ENCODE data around the gene SNX3.

Gene SNX3

DNA sequence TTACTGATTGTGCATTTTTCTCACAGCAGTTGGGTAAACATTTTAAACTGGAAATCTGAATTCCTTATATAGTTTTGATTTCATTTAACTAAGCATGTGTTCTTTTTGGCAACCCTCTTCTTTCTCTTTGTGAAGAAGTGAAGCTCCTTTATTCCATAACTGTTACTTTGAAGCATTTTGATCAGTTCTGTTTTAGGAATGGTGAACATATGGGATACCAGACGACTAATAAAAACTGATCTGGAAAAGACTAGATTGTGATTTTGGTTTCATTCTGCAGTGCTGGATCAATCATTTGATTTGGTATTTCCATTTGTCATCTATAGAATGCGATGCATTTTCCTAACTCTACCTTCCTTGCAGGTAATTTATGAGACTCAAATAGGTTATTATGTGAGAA lies 43.8 kb upstream of the SNX3 start:
- ChIA-PET POLR2A (interaction anchor here (1.8 kb wide), 1 partner anchor 10 kb away, joined by 4 read pairs; the partner anchor contains the start of gene AFG1L), CTCF (interaction anchor here (0.7 kb wide), 1 partner anchor 69 kb away, joined by 3 read pairs; no protein-coding TSS in a partner anchor)
- no peak for TF ChIP-seq ZNF747 (tag by site-specific recombination; IDR thresholded peaks at IDR 0.05)
- TF ChIP-seq ZNF785 (tag by site-specific recombination; IDR thresholded peaks at IDR 0.05) = no peak
- TF ChIP-seq ZFHX2 (tag by site-specific recombination; conservative IDR thresholded peaks at IDR 0.05) = no peak
- TF ChIP-seq ZEB2 (tag by site-specific recombination; IDR thresholded peaks at IDR 0.05) = no peak
- TF ChIP-seq, protein P1, sequence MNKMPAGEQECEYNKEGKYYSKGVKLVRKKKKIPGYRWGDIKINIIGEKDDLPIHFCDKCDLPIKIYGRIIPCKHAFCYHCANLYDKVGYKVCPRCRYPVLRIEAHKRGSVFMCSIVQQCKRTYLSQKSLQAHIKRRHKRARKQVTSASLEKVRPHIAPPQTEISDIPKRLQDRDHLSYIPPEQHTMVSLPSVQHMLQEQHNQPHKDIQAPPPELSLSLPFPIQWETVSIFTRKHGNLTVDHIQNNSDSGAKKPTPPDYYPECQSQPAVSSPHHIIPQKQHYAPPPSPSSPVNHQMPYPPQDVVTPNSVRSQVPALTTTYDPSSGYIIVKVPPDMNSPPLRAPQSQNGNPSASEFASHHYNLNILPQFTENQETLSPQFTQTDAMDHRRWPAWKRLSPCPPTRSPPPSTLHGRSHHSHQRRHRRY (tag by site-specific recombination; IDR thresholded peaks at IDR 0.05) = no peak
- Histone ChIP-seq H3K4me1 (ENCODE audit: control insufficient read depth, insufficient read depth, low read length) (no peaks in the 10 kb centered on the region), H3K27ac (ENCODE audit: extremely low read depth, low read depth, low read length) (no peak overlapping the region), H3K36me3 (ENCODE audit: control insufficient read depth in 2 of 2, insufficient read depth in 1 of 2, low read length in 2 of 2) (no peaks in the 10 kb centered on the region; a peak in 1 of 3 replicates), H3K4me3 (ENCODE audit: low read depth, low read length) (no peak overlapping the region), H3K9me3 (ENCODE audit: control insufficient read depth, insufficient read depth, low read depth, low read length) (no peaks in the 10 kb centered on the region)

DNA sequence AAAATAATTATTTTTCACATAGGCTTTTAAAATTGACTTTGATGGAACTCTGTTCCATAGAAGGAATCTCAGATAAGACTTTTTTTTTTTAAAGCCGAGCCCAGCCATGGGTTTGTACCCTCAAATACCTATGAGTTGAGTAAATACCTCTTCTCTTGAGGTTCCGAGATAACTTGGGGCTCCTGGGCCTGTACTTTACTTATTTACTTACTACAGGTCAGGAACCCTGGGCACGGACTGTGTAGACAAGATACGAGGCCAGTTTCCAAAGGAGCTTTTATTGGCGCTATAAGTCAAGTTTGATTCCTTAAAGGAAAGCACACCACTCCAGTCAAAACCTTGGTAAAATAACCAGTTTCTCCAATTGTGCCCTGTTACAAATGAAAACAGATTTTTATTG lies 41.5 kb upstream of the SNX3 start:
- 0 out of 2 replicates have a peak, but pooled peaks cover 4% of the 10 kb centered on the region for H3K4me1 ChIP-seq (ENCODE audit: control insufficient read depth, insufficient read depth, low read length)
- H3K9me3 ChIP-seq (ENCODE audit: control insufficient read depth, insufficient read depth, low read depth, low read length) = no peaks in the 10 kb centered on the region
- no peaks in the 10 kb centered on the region; a peak in 1 of 3 replicates for H3K36me3 ChIP-seq (ENCODE audit: control insufficient read depth in 2 of 2, insufficient read depth in 1 of 2, low read length in 2 of 2)
- ChIA-PET CTCF (no interaction called here), POLR2A (no interaction called here)
- no peak overlapping the region for H3K27ac ChIP-seq (ENCODE audit: extremely low read depth, low read depth, low read length)
- H3K4me3 ChIP-seq (ENCODE audit: low read depth, low read length) = no peak overlapping the region
- TF ChIP-seq ZNF473 (tag by site-specific recombination; IDR thresholded peaks at IDR 0.05) (no peak), ZNF423 (tag by site-specific recombination; IDR thresholded peaks at IDR 0.05) (no peak), ZFP69B (tag by site-specific recombination; IDR thresholded peaks at IDR 0.05) (no peak), ZNF239 (tag by site-specific recombination; IDR thresholded peaks at IDR 0.05) (no peak), BCL11B (tag by site-specific recombination; IDR thresholded peaks at IDR 0.05; ENCODE audit: low read depth) (no peak), ZNF146 (tag by site-specific recombination; IDR thresholded peaks at IDR 0.05) (no peak), ZNF629 (tag by site-specific recombination; IDR thresholded peaks at IDR 0.05) (no peak)
- TF ChIP-seq, protein P2, sequence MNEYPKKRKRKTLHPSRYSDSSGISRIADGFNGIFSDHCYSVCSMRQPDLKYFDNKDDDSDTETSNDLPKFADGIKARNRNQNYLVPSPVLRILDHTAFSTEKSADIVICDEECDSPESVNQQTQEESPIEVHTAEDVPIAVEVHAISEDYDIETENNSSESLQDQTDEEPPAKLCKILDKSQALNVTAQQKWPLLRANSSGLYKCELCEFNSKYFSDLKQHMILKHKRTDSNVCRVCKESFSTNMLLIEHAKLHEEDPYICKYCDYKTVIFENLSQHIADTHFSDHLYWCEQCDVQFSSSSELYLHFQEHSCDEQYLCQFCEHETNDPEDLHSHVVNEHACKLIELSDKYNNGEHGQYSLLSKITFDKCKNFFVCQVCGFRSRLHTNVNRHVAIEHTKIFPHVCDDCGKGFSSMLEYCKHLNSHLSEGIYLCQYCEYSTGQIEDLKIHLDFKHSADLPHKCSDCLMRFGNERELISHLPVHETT (tag by site-specific recombination; IDR thresholded peaks at IDR 0.05) = no peak

DNA sequence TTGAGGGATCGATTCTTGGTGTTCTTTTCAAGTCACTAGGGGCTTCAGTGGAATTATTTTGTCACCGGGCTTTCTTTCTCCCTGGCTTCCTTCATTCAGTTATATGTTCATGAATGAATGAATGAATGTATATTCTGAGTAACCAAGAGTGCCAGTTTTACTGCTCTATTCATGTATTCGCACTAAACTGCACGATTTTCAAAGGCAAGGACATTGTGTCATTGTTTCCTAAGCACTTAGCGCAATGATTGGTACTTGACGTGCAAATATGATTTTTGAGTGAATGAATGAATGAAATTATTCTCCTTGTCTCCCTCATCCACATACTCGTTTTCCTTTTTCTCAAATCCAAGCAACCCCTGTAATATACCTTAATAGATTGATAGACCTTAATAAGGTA lies 34.8 kb upstream of the SNX3 start:
- TF ChIP-seq, protein P3, sequence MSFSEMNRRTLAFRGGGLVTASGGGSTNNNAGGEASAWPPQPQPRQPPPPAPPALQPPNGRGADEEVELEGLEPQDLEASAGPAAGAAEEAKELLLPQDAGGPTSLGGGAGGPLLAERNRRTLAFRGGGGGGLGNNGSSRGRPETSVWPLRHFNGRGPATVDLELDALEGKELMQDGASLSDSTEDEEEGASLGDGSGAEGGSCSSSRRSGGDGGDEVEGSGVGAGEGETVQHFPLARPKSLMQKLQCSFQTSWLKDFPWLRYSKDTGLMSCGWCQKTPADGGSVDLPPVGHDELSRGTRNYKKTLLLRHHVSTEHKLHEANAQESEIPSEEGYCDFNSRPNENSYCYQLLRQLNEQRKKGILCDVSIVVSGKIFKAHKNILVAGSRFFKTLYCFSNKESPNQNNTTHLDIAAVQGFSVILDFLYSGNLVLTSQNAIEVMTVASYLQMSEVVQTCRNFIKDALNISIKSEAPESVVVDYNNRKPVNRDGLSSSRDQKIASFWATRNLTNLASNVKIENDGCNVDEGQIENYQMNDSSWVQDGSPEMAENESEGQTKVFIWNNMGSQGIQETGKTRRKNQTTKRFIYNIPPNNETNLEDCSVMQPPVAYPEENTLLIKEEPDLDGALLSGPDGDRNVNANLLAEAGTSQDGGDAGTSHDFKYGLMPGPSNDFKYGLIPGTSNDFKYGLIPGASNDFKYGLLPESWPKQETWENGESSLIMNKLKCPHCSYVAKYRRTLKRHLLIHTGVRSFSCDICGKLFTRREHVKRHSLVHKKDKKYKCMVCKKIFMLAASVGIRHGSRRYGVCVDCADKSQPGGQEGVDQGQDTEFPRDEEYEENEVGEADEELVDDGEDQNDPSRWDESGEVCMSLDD (tag by site-specific recombination; IDR thresholded peaks at IDR 0.05) = no peak
- TF ChIP-seq FEZF1 (tag by site-specific recombination; IDR thresholded peaks at IDR 0.05) (0 out of 2 replicates have a peak, but pooled peaks have one; percentile 6), ZNF140 (tag by site-specific recombination; IDR thresholded peaks at IDR 0.05) (no peak), ZNF121 (tag by site-specific recombination; IDR thresholded peaks at IDR 0.05) (no peak), ZNF24 (tag by site-specific recombination; IDR thresholded peaks at IDR 0.05) (peak; percentile 97)
- ChIA-PET POLR2A (interaction anchor here (0.6 to 3.1 kb wide), 7 partner anchors 8 to 338 kb away, joined by 3 to 19 read pairs (median 4); partner anchors contain the start of genes SEC63 and SNX3), CTCF (interaction anchor here (0.8 to 1.8 kb wide), 3 partner anchors 35 to 197 kb away, joined by 3 to 6 read pairs (median 3); partner anchors contain the start of gene SNX3)
- Histone ChIP-seq H3K36me3 (ENCODE audit: control insufficient read depth in 2 of 2, insufficient read depth in 1 of 2, low read length in 2 of 2) (no peaks in the 10 kb centered on the region), H3K4me3 (ENCODE audit: low read depth, low read length) (peak overlapping the region; percentile 85), H3K9me3 (ENCODE audit: control insufficient read depth, insufficient read depth, low read depth, low read length) (no peaks in the 10 kb centered on the region), H3K27ac (ENCODE audit: extremely low read depth, low read depth, low read length) (peak overlapping the region; percentile 77), H3K4me1 (ENCODE audit: control insufficient read depth, insufficient read depth, low read length) (0 out of 2 replicates have a peak, but pooled peaks cover 6% of the 10 kb centered on the region)

Data from HEK293 (cell line).